Brain pericyte (primary cell): ENCODE data around the gene NECTIN4.
"Not testable (repeated sequence)": the region's sequence is repeated elsewhere in the genome, so short reads cannot be mapped to it uniquely, and the experiment has no call there.

ENCODE experiments used
- DNase-seq: peaks from one replicate; pipeline ENCODE4 v3.0.0-alpha.2; 2012; ENCODE audit warnings: low read depth, low spot score

The NECTIN4 gene

GRCh38 chr1:161026954-161027353, 62.4 kb downstream of the NECTIN4 start:
- not testable (repeated sequence) for DNase-seq

DNA sequence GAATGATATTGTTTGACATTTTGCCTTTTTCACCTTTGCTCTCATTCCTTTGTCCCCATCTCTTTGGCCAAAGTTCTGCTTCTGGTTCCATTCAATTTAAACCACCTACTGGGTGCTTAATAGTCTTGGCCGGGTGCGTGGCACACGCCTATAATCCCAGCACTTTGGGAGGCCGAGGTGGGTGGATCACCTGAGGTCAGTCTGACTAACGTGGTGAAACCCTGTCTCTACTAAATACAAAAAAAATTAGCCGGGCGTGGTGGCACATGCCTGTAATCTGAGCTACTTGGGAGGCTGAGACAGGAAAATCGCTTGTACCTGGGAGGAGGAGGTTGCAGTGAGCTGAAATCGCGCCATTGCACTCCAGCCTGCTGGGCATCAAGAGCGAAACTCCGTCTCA, 66.9 kb downstream of the NECTIN4 start:
- not testable (repeated sequence) for DNase-seq

- DNase-seq = no peak
Measured at GRCh38 chr1:161021970-161022353, 67.4 kb downstream of the NECTIN4 start.

DNA sequence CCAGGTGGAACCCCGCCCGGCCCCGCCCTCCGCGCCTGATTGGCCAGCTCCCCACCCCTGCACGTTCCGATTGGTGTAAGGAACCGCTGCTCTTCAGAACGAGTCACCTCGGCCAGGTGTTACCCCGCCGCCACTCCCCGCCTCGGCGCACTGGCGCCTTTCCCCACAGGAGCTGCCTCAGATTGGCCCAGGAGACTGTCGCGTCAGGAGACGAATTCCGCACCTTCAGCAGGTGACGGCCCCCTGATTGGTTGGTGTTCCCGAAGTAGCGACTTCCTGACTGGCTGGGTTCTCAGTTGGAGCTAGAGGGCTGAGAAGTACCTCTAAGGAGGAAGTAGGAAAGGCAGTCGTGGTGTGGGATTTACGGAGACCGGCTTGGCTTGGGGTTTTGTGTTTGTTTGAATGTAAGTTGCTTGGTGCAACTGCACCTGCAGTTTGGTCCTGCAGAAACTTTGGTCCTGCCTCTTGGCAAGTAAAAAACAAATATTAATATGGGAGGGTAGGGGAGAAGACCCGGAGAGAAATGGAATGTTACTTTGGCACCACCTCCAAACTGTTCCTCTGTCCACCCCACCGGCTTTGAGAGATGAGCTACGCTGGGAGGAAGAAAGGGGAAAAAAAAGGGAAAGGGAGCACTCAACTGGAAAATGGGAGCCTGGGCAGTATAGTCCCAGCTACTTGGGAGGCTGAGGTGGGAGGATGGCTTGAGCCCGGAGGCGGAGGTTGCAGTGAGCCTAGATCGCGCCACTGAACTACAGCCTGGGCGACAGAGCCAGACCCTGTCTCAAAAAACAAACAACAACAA, 68.0 kb downstream of the NECTIN4 start:
- no peak for DNase-seq
